Measurements from ENCODE around the gene PHF20.
"Not testable (repeated sequence)": the region's sequence is repeated elsewhere in the genome, so short reads cannot be mapped to it uniquely, and the experiment has no call there.

Gene PHF20

GRCh38 chr20:35771689-35772562 lies at the start of gene PHF20:
Gene PHF20 (plus strand): TSS chr20:35772015. CDS start chr20:35801523, 29,508 bp downstream.
- Histone ChIP-seq H3K79me2 (peaks cover 15% of the 10 kb centered on the region), H3K9me3 (ENCODE audit: control insufficient read depth, low read length) (no peaks in the 10 kb centered on the region), H3K27ac (peak within 1 kb of the TSS; percentile 91), H2AFZ (peak within 1 kb of the TSS; percentile 78), H3K4me3 (ENCODE audit: low read depth, low read length) (peak within 1 kb of the TSS; percentile 90), H3K4me2 (ENCODE audit: low read length) (peak within 1 kb of the TSS; percentile 90), H3K4me1 (peaks cover 30% of the 10 kb centered on the region), H3K9ac (peak within 1 kb of the TSS; percentile 49), H3K36me3 (ENCODE audit: control insufficient read depth, insufficient read depth, low read length) (no peaks in the 10 kb centered on the region), H3K27me3 (ENCODE audit: control insufficient read depth, insufficient read depth, low read length) (no peaks in the 10 kb centered on the region)
- TF ChIP-seq, protein P1, sequence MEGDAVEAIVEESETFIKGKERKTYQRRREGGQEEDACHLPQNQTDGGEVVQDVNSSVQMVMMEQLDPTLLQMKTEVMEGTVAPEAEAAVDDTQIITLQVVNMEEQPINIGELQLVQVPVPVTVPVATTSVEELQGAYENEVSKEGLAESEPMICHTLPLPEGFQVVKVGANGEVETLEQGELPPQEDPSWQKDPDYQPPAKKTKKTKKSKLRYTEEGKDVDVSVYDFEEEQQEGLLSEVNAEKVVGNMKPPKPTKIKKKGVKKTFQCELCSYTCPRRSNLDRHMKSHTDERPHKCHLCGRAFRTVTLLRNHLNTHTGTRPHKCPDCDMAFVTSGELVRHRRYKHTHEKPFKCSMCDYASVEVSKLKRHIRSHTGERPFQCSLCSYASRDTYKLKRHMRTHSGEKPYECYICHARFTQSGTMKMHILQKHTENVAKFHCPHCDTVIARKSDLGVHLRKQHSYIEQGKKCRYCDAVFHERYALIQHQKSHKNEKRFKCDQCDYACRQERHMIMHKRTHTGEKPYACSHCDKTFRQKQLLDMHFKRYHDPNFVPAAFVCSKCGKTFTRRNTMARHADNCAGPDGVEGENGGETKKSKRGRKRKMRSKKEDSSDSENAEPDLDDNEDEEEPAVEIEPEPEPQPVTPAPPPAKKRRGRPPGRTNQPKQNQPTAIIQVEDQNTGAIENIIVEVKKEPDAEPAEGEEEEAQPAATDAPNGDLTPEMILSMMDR (IDR thresholded peaks at IDR 0.05) = no peak

DNA sequence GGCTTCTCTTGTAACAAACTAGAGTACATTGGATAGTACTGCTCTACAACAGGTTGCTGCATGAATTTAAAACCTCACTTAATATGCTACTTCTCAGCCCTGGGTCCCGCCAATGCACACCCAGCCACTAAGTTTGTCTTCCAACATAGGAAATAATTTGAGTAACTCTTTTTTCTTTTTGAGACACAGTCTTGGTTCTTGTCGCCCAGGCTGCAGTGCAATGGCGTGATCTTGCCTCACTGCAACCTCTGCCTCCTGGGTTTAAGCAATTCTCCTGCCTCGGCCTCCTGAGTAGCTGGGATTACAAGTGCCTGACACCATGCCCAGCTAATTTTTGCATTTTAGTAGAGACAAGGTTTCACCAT lies 48.6 kb upstream of the PHF20 start:
- not testable (repeated sequence) for H3K9ac ChIP-seq; H3K27ac ChIP-seq; H2AFZ ChIP-seq; H3K36me3 ChIP-seq (ENCODE audit: control insufficient read depth, insufficient read depth, low read length); H3K4me3 ChIP-seq (ENCODE audit: low read depth, low read length); H3K4me2 ChIP-seq (ENCODE audit: low read length); H3K27me3 ChIP-seq (ENCODE audit: control insufficient read depth, insufficient read depth, low read length); H3K9me3 ChIP-seq (ENCODE audit: control insufficient read depth, low read length); H3K4me1 ChIP-seq
- peaks cover 73% of the 10 kb centered on the region for H3K79me2 ChIP-seq

- not testable (repeated sequence) for H3K4me1 ChIP-seq
These were observed 48.0 kb upstream of the PHF20 start for GRCh38 chr20:35723652-35724320.

DNA sequence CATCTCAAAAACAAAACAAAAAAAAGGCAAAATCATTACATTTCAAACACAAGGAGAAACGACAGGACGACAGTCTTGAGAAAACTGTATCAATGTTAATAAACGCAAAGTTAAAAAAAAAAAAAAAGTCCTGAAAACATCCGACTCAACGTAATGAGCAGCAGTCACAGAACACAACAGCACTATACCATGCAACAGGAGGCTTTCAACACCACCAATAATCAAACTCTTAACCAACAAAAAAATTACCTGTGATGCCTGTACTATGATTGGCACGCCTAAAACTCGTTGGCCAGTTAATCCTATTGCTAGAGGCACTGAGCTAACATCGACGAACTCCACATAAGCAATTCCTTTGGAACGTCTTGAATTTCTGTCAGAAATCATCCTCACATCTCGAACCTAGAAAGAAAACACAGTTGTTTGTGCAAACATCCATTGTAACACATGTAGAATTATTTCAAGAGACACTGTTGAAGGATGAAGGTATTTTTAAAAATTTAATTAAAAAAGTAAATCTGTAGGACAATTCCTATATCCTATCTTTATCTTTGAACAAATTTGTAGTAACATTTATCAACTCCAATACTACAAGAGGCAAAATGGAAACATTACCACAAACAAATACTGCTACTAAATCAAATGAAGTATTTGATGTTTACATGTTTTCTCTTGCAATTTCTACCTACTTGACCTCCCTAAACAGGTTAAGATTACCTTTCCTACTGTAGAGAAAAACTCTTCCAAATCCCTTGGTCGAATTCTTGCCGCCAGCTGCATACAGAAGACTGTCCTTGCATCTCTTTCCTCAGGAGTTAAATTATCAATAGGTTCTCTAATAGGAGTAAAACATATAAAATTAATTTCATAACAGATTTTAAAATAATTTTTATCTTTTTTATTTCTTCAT lies 47.2 kb upstream of the PHF20 start:
- no peak overlapping the region for H3K27ac ChIP-seq
- H2AFZ ChIP-seq = no peak overlapping the region
- no peaks in the 10 kb centered on the region for H3K4me1 ChIP-seq
- TF ChIP-seq, protein P1 (IDR thresholded peaks at IDR 0.05) = no peak
- no peaks in the 10 kb centered on the region for H3K9me3 ChIP-seq (ENCODE audit: control insufficient read depth, low read length)
- H3K9ac ChIP-seq = no peak overlapping the region
- no peaks in the 10 kb centered on the region for H3K36me3 ChIP-seq (ENCODE audit: control insufficient read depth, insufficient read depth, low read length)
- no peak overlapping the region for H3K4me3 ChIP-seq (ENCODE audit: low read depth, low read length)
- no peaks in the 10 kb centered on the region for H3K27me3 ChIP-seq (ENCODE audit: control insufficient read depth, insufficient read depth, low read length)
- H3K79me2 ChIP-seq = peaks cover 66% of the 10 kb centered on the region
- H3K4me2 ChIP-seq (ENCODE audit: low read length) = no peak overlapping the region

More at GRCh38 chr20:35723652-35724320, 48.0 kb upstream of the PHF20 start:
- not testable (repeated sequence) for H3K4me3 ChIP-seq (ENCODE audit: low read depth, low read length); H2AFZ ChIP-seq; H3K9ac ChIP-seq; H3K4me2 ChIP-seq (ENCODE audit: low read length); H3K36me3 ChIP-seq (ENCODE audit: control insufficient read depth, insufficient read depth, low read length); H3K27me3 ChIP-seq (ENCODE audit: control insufficient read depth, insufficient read depth, low read length); H3K27ac ChIP-seq; H3K9me3 ChIP-seq (ENCODE audit: control insufficient read depth, low read length)
- H3K79me2 ChIP-seq = peaks cover 73% of the 10 kb centered on the region

DNA sequence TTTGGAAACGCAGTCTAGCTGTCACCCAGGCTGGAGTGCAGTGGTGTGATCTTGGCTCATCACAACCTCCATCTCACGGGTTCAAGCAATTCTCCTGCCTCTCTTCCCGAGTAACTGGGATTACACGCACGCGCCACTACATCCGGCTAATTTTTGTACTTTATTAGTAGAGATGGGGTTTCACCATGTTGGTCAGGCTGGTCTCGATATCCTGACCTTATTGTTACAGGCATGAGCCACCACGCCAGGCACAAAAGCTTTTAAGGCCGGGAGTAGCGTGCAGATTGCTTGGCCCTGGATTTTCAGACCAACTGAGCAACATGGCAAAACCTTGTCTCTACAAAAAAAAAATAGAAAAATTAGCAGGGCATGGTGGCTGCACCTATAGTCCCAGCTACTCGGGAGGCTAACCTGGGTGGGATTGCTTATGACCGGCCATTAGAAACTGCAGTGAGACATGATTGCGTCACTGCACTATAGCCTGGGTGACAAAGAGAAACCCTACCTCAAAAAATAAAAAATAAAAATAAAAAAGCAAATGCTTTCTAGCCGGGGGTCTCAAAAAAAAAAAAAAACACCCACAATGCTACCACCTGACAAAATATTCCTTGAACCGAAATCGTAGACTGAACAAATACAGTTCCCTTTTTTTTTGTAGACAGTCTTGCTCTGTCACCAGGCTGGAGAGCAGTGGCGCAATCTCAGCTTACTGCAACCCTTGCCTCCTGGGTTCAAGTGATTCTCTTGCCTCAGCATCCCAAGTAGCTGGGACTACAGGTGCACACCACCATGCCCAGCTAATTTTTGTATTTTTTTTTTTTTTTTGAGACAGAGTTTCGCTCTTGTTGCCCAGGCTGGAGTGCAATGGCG lies 44.7 kb upstream of the PHF20 start:
- no peak overlapping the region for H3K4me3 ChIP-seq (ENCODE audit: low read depth, low read length)

More for the DNA sequence above, 44.7 kb upstream of the PHF20 start:
- Histone ChIP-seq H3K36me3 (ENCODE audit: control insufficient read depth, insufficient read depth, low read length) (no peaks in the 10 kb centered on the region), H3K27ac (no peak overlapping the region), H3K9ac (no peak overlapping the region), H3K27me3 (ENCODE audit: control insufficient read depth, insufficient read depth, low read length) (no peaks in the 10 kb centered on the region), H3K79me2 (peaks cover 55% of the 10 kb centered on the region), H3K4me1 (peaks cover 6% of the 10 kb centered on the region), H2AFZ (no peak overlapping the region), H3K4me2 (ENCODE audit: low read length) (no peak overlapping the region), H3K9me3 (ENCODE audit: control insufficient read depth, low read length) (no peaks in the 10 kb centered on the region)
- TF ChIP-seq, protein P1 (IDR thresholded peaks at IDR 0.05) = no peak
